HEK293 (cell line): ENCODE data around the gene CD19.
A peak's percentile ranks its signal among the peaks of the same experiment; 100 is the strongest.

Source experiments
- CTCF ChIA-PET: fragments of 350-600 bp; formaldehyde crosslinking; extraction: SDS; loops from one replicate; lab custom pipeline; 2021; ENCODE audit warnings: antibody characterized with exemption; lab: Yijun Ruan, JAX
- POLR2A ChIA-PET: fragments of 300-600 bp; formaldehyde crosslinking; extraction: SDS; loops from one replicate; lab custom pipeline; 2020; ENCODE audit warnings: antibody characterized with exemption, inconsistent platforms; lab: Yijun Ruan, JAX
- H3K27ac ChIP-seq: fragments of 200-500 bp; sonication (Bioruptor generic); 2 replicates; pipeline ENCODE4 v1.5.1; 2014; ENCODE audit warnings: low read depth, low read length, control low read depth, inconsistent platforms; ENCODE audit errors: extremely low read depth
- H3K36me3 ChIP-seq, 2 experiments: fragments of 200-500 bp in 1 of 2; sonication (Bioruptor generic) in 1 of 2; 1 replicate in 1 of 2; 2 replicates in 1 of 2; pipeline ENCODE4 v1.5.1; 2014 to 2017; ENCODE audit warnings: inconsistent platforms in 2 of 2, low read length in 2 of 2; ENCODE audit not compliant: control insufficient read depth in 2 of 2, insufficient read depth in 1 of 2
- H3K4me1 ChIP-seq: fragments of 200-500 bp; sonication (Bioruptor generic); 2 replicates; pipeline ENCODE4 v1.5.1; 2014; ENCODE audit warnings: mild to moderate bottlenecking, low read length, inconsistent platforms; ENCODE audit not compliant: control insufficient read depth, insufficient read depth
- H3K4me3 ChIP-seq: 2 replicates; pipeline ENCODE4 v1.5.1; 2011; ENCODE audit warnings: low read depth, mild to moderate bottlenecking, control low read depth, low read length, moderate library complexity
- H3K9me3 ChIP-seq: fragments of 200-500 bp; sonication (Bioruptor generic); 2 replicates; pipeline ENCODE4 v1.5.1; 2014; ENCODE audit warnings: low read depth, low read length, inconsistent platforms; ENCODE audit not compliant: control insufficient read depth, insufficient read depth
- EGR2 ChIP-seq: fragments of 450-650 bp; formaldehyde crosslinking; IDR thresholded peaks from 2 replicates; pipeline ENCODE4 v1.5.1; 2016; ENCODE audit warnings: low read depth, missing biosample characterization, missing genetic modification characterization
- INSM2 ChIP-seq: fragments of 450-650 bp; formaldehyde crosslinking; IDR thresholded peaks from 2 replicates; pipeline ENCODE4 v1.5.1; 2016; ENCODE audit warnings: missing biosample characterization, missing genetic modification characterization
- KLF1 ChIP-seq: fragments of 450-650 bp; formaldehyde crosslinking; IDR thresholded peaks from 2 replicates; pipeline ENCODE4 v1.5.1; 2016; ENCODE audit warnings: missing biosample characterization, missing genetic modification characterization
- KLF10 ChIP-seq: fragments of 450-650 bp; IDR thresholded peaks from 2 replicates; pipeline ENCODE4 v1.5.1; 2018; ENCODE audit warnings: missing biosample characterization, mild to moderate bottlenecking, missing genetic modification characterization
- KLF16 ChIP-seq: fragments of 450-650 bp; formaldehyde crosslinking; IDR thresholded peaks from 2 replicates; pipeline ENCODE4 v1.5.1; 2017; ENCODE audit warnings: missing biosample characterization, missing genetic modification characterization
- KLF8 ChIP-seq: fragments of 450-650 bp; formaldehyde crosslinking; IDR thresholded peaks from 2 replicates; pipeline ENCODE4 v1.5.1; 2016; ENCODE audit warnings: missing biosample characterization, missing genetic modification characterization
- KLF9 ChIP-seq: fragments of 450-650 bp; formaldehyde crosslinking; IDR thresholded peaks from 2 replicates; pipeline ENCODE4 v1.5.1; 2016; ENCODE audit warnings: missing biosample characterization, missing genetic modification characterization, low read depth
- OVOL3 ChIP-seq: fragments of 450-650 bp; formaldehyde crosslinking; IDR thresholded peaks from 2 replicates; pipeline ENCODE4 v1.5.1; 2016; ENCODE audit warnings: missing biosample characterization, missing genetic modification characterization
- REPIN1 ChIP-seq: fragments of 450-650 bp; formaldehyde crosslinking; IDR thresholded peaks from 2 replicates; pipeline ENCODE4 v1.5.1; 2017; ENCODE audit warnings: missing biosample characterization, missing genetic modification characterization, low read depth
- SCRT1 ChIP-seq: fragments of 450-650 bp; formaldehyde crosslinking; IDR thresholded peaks from 2 replicates; pipeline ENCODE4 v1.5.1; 2016; ENCODE audit warnings: missing biosample characterization, missing genetic modification characterization, borderline replicate concordance
- SCRT2 ChIP-seq: fragments of 450-650 bp; formaldehyde crosslinking; IDR thresholded peaks from 2 replicates; pipeline ENCODE4 v1.5.1; 2016; ENCODE audit warnings: missing biosample characterization, missing genetic modification characterization
- SP2 ChIP-seq: fragments of 450-650 bp; formaldehyde crosslinking; IDR thresholded peaks from 2 replicates; pipeline ENCODE4 v1.5.1; 2016; ENCODE audit warnings: missing biosample characterization, missing genetic modification characterization
- SP3 ChIP-seq: fragments of 450-650 bp; formaldehyde crosslinking; IDR thresholded peaks from 2 replicates; pipeline ENCODE4 v1.5.1; 2016; ENCODE audit warnings: missing biosample characterization, missing genetic modification characterization
- YY1 ChIP-seq: fragments of 450-650 bp; formaldehyde crosslinking; IDR thresholded peaks from 2 replicates; pipeline ENCODE4 v1.5.1; 2018; ENCODE audit warnings: missing biosample characterization, missing genetic modification characterization
- YY2 ChIP-seq: fragments of 450-650 bp; formaldehyde crosslinking; IDR thresholded peaks from 2 replicates; pipeline ENCODE4 v1.5.1; 2016; ENCODE audit warnings: missing biosample characterization, missing genetic modification characterization
- ZBTB17 ChIP-seq: fragments of 450-650 bp; formaldehyde crosslinking; IDR thresholded peaks from 2 replicates; pipeline ENCODE4 v1.5.1; 2016; ENCODE audit warnings: missing biosample characterization, missing genetic modification characterization
- ZBTB6 ChIP-seq: fragments of 450-650 bp; formaldehyde crosslinking; IDR thresholded peaks from 2 replicates; pipeline ENCODE4 v1.5.1; 2017; ENCODE audit warnings: missing biosample characterization, missing genetic modification characterization
- ZEB2 ChIP-seq: fragments of 450-650 bp; formaldehyde crosslinking; IDR thresholded peaks from 2 replicates; pipeline ENCODE4 v1.5.1; 2016; ENCODE audit warnings: missing biosample characterization, missing genetic modification characterization
- ZFHX2 ChIP-seq: fragments of 450-650 bp; formaldehyde crosslinking; conservative IDR thresholded peaks from 2 replicates; pipeline ENCODE4 v1.5.1; 2016; ENCODE audit warnings: missing biosample characterization, missing genetic modification characterization
- ZFP69B ChIP-seq: fragments of 450-650 bp; formaldehyde crosslinking; IDR thresholded peaks from 2 replicates; pipeline ENCODE4 v1.5.1; 2016; ENCODE audit warnings: missing biosample characterization, missing genetic modification characterization
- ZNF10 ChIP-seq: fragments of 450-650 bp; formaldehyde crosslinking; IDR thresholded peaks from 2 replicates; pipeline ENCODE4 v1.5.1; 2017; ENCODE audit warnings: missing biosample characterization, missing genetic modification characterization
- ZNF140 ChIP-seq: fragments of 450-650 bp; formaldehyde crosslinking; IDR thresholded peaks from 2 replicates; pipeline ENCODE4 v1.5.1; 2016; ENCODE audit warnings: missing biosample characterization, missing genetic modification characterization
- ZNF169 ChIP-seq: fragments of 450-650 bp; formaldehyde crosslinking; IDR thresholded peaks from 2 replicates; pipeline ENCODE4 v1.5.1; 2016; ENCODE audit warnings: missing biosample characterization, missing genetic modification characterization
- ZNF274 ChIP-seq, 2 experiments: fragments of 200-500 bp in 1 of 2; fragments of 450-650 bp in 1 of 2; sonication (Bioruptor generic) in 1 of 2; formaldehyde crosslinking in 1 of 2; IDR thresholded peaks; 2 replicates each; pipeline versions ENCODE4 v1.5.1 to v1.6.1; 2014 to 2016; ENCODE audit warnings: borderline replicate concordance in 1 of 2, inconsistent platforms in 1 of 2, low read length in 1 of 2, missing biosample characterization in 1 of 2, missing genetic modification characterization in 1 of 2
- ZNF433 ChIP-seq: fragments of 450-650 bp; formaldehyde crosslinking; IDR thresholded peaks from 2 replicates; pipeline ENCODE4 v1.5.1; 2016; ENCODE audit warnings: missing biosample characterization, missing genetic modification characterization, low read depth
- ZNF48 ChIP-seq: fragments of 450-650 bp; formaldehyde crosslinking; IDR thresholded peaks from 2 replicates; pipeline ENCODE4 v1.5.1; 2016; ENCODE audit warnings: missing biosample characterization, missing genetic modification characterization
- ZNF777 ChIP-seq: fragments of 450-650 bp; formaldehyde crosslinking; IDR thresholded peaks from 2 replicates; pipeline ENCODE4 v1.5.1; 2017; ENCODE audit warnings: missing biosample characterization, missing genetic modification characterization, borderline replicate concordance
- TF ChIP-seq, protein P1 (sequence below): fragments of 450-650 bp; formaldehyde crosslinking; IDR thresholded peaks from 2 replicates; pipeline ENCODE4 v1.5.1; 2016; ENCODE audit warnings: missing biosample characterization, missing genetic modification characterization
- TF ChIP-seq, protein P2 (sequence below): fragments of 450-650 bp; formaldehyde crosslinking; IDR thresholded peaks from 2 replicates; pipeline ENCODE4 v1.5.1; 2016; ENCODE audit warnings: missing biosample characterization, missing genetic modification characterization
- TF ChIP-seq, protein P3 (sequence below): fragments of 450-650 bp; formaldehyde crosslinking; IDR thresholded peaks from 2 replicates; pipeline ENCODE4 v1.5.1; 2016; ENCODE audit warnings: missing biosample characterization, missing genetic modification characterization

CD19 gene

GRCh38 chr16:28924762-28925385 lies 6.9 kb upstream of the CD19 start, which contains the start of gene RABEP2:
Gene RABEP2 (minus strand): TSS chr16:28925238. CDS start chr16:28925163, 75 bp downstream.
- ChIA-PET POLR2A (interaction anchor here (0.7 to 2.8 kb wide), 7 partner anchors 10 to 79 kb away, joined by 3 to 10 read pairs (median 5); partner anchors contain the start of genes LAT, NFATC2IP, SH2B1 and TUFM), CTCF (interaction anchor here (0.5 to 2.9 kb wide), 3 partner anchors 20 to 328 kb away, joined by 3 to 22 read pairs (median 6); partner anchors contain the start of gene SULT1A2)
- TF ChIP-seq SCRT1 (tag by site-specific recombination), result peak; percentile 91
- TF ChIP-seq ZFHX2 (tag by site-specific recombination), result peak; percentile 49
- peak; percentile 95 for TF ChIP-seq SCRT2 (tag by site-specific recombination)
- TF ChIP-seq ZNF433, result no peak
- peak; percentile 90 for TF ChIP-seq SP2
- peak; percentile 89 for TF ChIP-seq ZEB2 (tag by site-specific recombination)
- TF ChIP-seq YY1 (tag by site-specific recombination), result peak; percentile 69
- TF ChIP-seq ZBTB6, result peak; percentile 39; the same call in 1 of the 2 replicates
- TF ChIP-seq, protein P1, sequence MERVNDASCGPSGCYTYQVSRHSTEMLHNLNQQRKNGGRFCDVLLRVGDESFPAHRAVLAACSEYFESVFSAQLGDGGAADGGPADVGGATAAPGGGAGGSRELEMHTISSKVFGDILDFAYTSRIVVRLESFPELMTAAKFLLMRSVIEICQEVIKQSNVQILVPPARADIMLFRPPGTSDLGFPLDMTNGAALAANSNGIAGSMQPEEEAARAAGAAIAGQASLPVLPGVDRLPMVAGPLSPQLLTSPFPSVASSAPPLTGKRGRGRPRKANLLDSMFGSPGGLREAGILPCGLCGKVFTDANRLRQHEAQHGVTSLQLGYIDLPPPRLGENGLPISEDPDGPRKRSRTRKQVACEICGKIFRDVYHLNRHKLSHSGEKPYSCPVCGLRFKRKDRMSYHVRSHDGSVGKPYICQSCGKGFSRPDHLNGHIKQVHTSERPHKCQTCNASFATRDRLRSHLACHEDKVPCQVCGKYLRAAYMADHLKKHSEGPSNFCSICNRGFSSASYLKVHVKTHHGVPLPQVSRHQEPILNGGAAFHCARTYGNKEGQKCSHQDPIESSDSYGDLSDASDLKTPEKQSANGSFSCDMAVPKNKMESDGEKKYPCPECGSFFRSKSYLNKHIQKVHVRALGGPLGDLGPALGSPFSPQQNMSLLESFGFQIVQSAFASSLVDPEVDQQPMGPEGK (tag by site-specific recombination), result peak; percentile 47
- peak; percentile 92 for TF ChIP-seq ZFP69B (tag by site-specific recombination)
- TF ChIP-seq OVOL3 (tag by site-specific recombination), result no peak
- TF ChIP-seq ZNF140 (tag by site-specific recombination), result no peak
- TF ChIP-seq ZNF777, result peak; percentile 91; the same call in 1 of the 2 replicates
- no peak for TF ChIP-seq ZNF169
- peak; percentile 100 for TF ChIP-seq KLF9 (tag by site-specific recombination)
- TF ChIP-seq ZBTB17 (tag by site-specific recombination), result peak; percentile 83
- peak; percentile 14; the same call in 1 of the 2 replicates for TF ChIP-seq INSM2 (tag by site-specific recombination)
- peak; percentile 94 for TF ChIP-seq KLF16 (tag by site-specific recombination)
- peak; percentile 96 for TF ChIP-seq KLF8
- no peak for TF ChIP-seq ZNF48 (tag by site-specific recombination)
- TF ChIP-seq KLF10 (tag by site-specific recombination), result peak; percentile 84
- no peak for TF ChIP-seq REPIN1 (tag by site-specific recombination)
- TF ChIP-seq, protein P2, sequence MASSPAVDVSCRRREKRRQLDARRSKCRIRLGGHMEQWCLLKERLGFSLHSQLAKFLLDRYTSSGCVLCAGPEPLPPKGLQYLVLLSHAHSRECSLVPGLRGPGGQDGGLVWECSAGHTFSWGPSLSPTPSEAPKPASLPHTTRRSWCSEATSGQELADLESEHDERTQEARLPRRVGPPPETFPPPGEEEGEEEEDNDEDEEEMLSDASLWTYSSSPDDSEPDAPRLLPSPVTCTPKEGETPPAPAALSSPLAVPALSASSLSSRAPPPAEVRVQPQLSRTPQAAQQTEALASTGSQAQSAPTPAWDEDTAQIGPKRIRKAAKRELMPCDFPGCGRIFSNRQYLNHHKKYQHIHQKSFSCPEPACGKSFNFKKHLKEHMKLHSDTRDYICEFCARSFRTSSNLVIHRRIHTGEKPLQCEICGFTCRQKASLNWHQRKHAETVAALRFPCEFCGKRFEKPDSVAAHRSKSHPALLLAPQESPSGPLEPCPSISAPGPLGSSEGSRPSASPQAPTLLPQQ, result peak; percentile 92
- TF ChIP-seq, protein P3, sequence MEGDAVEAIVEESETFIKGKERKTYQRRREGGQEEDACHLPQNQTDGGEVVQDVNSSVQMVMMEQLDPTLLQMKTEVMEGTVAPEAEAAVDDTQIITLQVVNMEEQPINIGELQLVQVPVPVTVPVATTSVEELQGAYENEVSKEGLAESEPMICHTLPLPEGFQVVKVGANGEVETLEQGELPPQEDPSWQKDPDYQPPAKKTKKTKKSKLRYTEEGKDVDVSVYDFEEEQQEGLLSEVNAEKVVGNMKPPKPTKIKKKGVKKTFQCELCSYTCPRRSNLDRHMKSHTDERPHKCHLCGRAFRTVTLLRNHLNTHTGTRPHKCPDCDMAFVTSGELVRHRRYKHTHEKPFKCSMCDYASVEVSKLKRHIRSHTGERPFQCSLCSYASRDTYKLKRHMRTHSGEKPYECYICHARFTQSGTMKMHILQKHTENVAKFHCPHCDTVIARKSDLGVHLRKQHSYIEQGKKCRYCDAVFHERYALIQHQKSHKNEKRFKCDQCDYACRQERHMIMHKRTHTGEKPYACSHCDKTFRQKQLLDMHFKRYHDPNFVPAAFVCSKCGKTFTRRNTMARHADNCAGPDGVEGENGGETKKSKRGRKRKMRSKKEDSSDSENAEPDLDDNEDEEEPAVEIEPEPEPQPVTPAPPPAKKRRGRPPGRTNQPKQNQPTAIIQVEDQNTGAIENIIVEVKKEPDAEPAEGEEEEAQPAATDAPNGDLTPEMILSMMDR, result no peak
- TF ChIP-seq YY2 (tag by site-specific recombination), result peak; percentile 89
- peak; percentile 18; the same call in 1 of the 2 replicates for TF ChIP-seq ZNF10
- TF ChIP-seq EGR2, result peak; percentile 60
- peak; percentile 71 for TF ChIP-seq KLF1 (tag by site-specific recombination)
- TF ChIP-seq ZNF274 (IDR thresholded peaks at IDR 0.05; ENCODE audit: low read length), result no peak
- no peak for TF ChIP-seq ZNF274 (tag by site-specific recombination; IDR thresholded peaks at IDR 0.05; ENCODE audit: borderline replicate concordance)
- peak; percentile 98 for TF ChIP-seq SP3 (tag by site-specific recombination)

More at GRCh38 chr16:28924762-28925385, 6.9 kb upstream of the CD19 start, which contains the start of gene RABEP2:
- Histone ChIP-seq H3K27ac (peak within 1 kb of the TSS; percentile 95), H3K4me3 (peak within 1 kb of the TSS; percentile 91), H3K9me3 (no peaks in the 10 kb centered on the region), H3K4me1 (0 out of 2 replicates have a peak, but pooled peaks cover 4% of the 10 kb centered on the region), H3K36me3 (no peaks in the 10 kb centered on the region)
